Parathyroid adenoma (tissue), 2 donors: ENCODE results near the gene GDPD5.

ENCODE experiments used
- H2AFZ ChIP-seq: fragments of 300-600 bp; sonication (generic); one replicate; pipeline ENCODE4 v1.7.0; 2017; ENCODE audit warnings: antibody characterized with exemption, mild to moderate bottlenecking
- H3K27ac ChIP-seq: fragments of 300-600 bp; sonication (generic); one replicate; pipeline ENCODE4 v1.7.0; 2017
- H3K27me3 ChIP-seq: fragments of 300-600 bp; sonication (generic); one replicate; pipeline ENCODE4 v1.7.0; 2017; ENCODE audit warnings: low read length; ENCODE audit not compliant: control insufficient read depth, insufficient read depth
- H3K36me3 ChIP-seq: fragments of 300-600 bp; sonication (generic); one replicate; pipeline ENCODE4 v1.7.0; 2017; ENCODE audit warnings: low read length; ENCODE audit not compliant: control insufficient read depth, insufficient read depth
- H3K4me1 ChIP-seq: fragments of 300-600 bp; sonication (generic); one replicate; pipeline ENCODE4 v1.7.0; 2017; ENCODE audit warnings: control low read depth
- H3K4me2 ChIP-seq: fragments of 300-600 bp; sonication (generic); one replicate; pipeline ENCODE4 v1.7.0; 2017; ENCODE audit warnings: low read length
- H3K4me3 ChIP-seq: fragments of 300-600 bp; sonication (generic); one replicate; pipeline ENCODE4 v1.7.0; 2017; ENCODE audit warnings: low read depth, low read length
- H3K79me2 ChIP-seq: fragments of 300-600 bp; sonication (generic); one replicate; pipeline ENCODE4 v1.7.0; 2017; ENCODE audit warnings: control low read depth
- H3K9ac ChIP-seq: fragments of 300-600 bp; sonication (generic); one replicate; pipeline ENCODE4 v1.7.0; 2017; ENCODE audit warnings: mild to moderate bottlenecking
- H3K9me3 ChIP-seq: fragments of 300-600 bp; sonication (generic); one replicate; pipeline ENCODE4 v1.7.0; 2017; ENCODE audit warnings: low read length; ENCODE audit not compliant: control insufficient read depth
- CTCF ChIP-seq: fragments of 300-600 bp; sonication (generic); IDR thresholded peaks from one replicate; pipeline ENCODE4 v1.7.0; 2017; ENCODE audit warnings: antibody characterized with exemption, mild to moderate bottlenecking
- donor health status: primary hyperparathyroidism.

The GDPD5 gene

GRCh38 chr11:75565916-75566762 lies 40.4 kb upstream of the GDPD5 start:
- H3K4me1 ChIP-seq = peaks cover 4% of the 10 kb centered on the region
- no peaks in the 10 kb centered on the region for H3K27me3 ChIP-seq
- H3K4me2 ChIP-seq = no peak overlapping the region
- H3K4me3 ChIP-seq = no peak overlapping the region
- no peaks in the 10 kb centered on the region for H3K9me3 ChIP-seq
- H2AFZ ChIP-seq = no peak overlapping the region
- TF ChIP-seq CTCF = no peak
- peaks cover 3% of the 10 kb centered on the region for H3K79me2 ChIP-seq
- H3K9ac ChIP-seq = no peak overlapping the region
- no peak overlapping the region for H3K27ac ChIP-seq
- no peaks in the 10 kb centered on the region for H3K36me3 ChIP-seq

- Histone ChIP-seq H3K9ac (no peak overlapping the region), H3K36me3 (no peaks in the 10 kb centered on the region), H3K27me3 (no peaks in the 10 kb centered on the region), H3K27ac (peak overlapping the region; percentile 98), H3K4me2 (no peak overlapping the region), H2AFZ (no peak overlapping the region), H3K9me3 (no peaks in the 10 kb centered on the region), H3K4me3 (no peak overlapping the region), H3K79me2 (peaks cover 3% of the 10 kb centered on the region), H3K4me1 (peaks cover 4% of the 10 kb centered on the region)
- no peak for TF ChIP-seq CTCF
Measured at GRCh38 chr11:75565221-75565814, 39.6 kb upstream of the GDPD5 start.

- peak overlapping the region; percentile 79 for H3K4me3 ChIP-seq
- peaks cover 3% of the 10 kb centered on the region for H3K79me2 ChIP-seq
- H3K27ac ChIP-seq = peak overlapping the region; percentile 98
- peak; percentile 44 for TF ChIP-seq CTCF
- peaks cover 8% of the 10 kb centered on the region for H3K4me1 ChIP-seq
- H2AFZ ChIP-seq = no peak overlapping the region
- H3K36me3 ChIP-seq = no peaks in the 10 kb centered on the region
- no peaks in the 10 kb centered on the region for H3K9me3 ChIP-seq
- H3K27me3 ChIP-seq = no peaks in the 10 kb centered on the region
- no peak overlapping the region for H3K9ac ChIP-seq
- H3K4me2 ChIP-seq = peak overlapping the region; percentile 71
Measured at GRCh38 chr11:75563978-75564552, 38.3 kb upstream of the GDPD5 start.

- H3K27ac ChIP-seq = peak overlapping the region; percentile 98
- H3K27me3 ChIP-seq = no peaks in the 10 kb centered on the region
- H3K4me3 ChIP-seq = peak overlapping the region; percentile 79
- peaks cover 11% of the 10 kb centered on the region for H3K4me1 ChIP-seq
- peak overlapping the region; percentile 71 for H3K4me2 ChIP-seq
- H2AFZ ChIP-seq = no peak overlapping the region
- H3K79me2 ChIP-seq = peaks cover 3% of the 10 kb centered on the region
- H3K36me3 ChIP-seq = no peaks in the 10 kb centered on the region
- no peak for TF ChIP-seq CTCF
- no peak overlapping the region for H3K9ac ChIP-seq
- no peaks in the 10 kb centered on the region for H3K9me3 ChIP-seq
Measured at GRCh38 chr11:75563501-75563977, 37.8 kb upstream of the GDPD5 start.
